ENCODE data around the gene ARMC2. TPM values are rescaled to one million over a fixed set of nuclear protein-coding genes. Genes with fewer than 3 reads are reported as not detected.
A peak's percentile ranks its signal among the peaks of the same experiment; 100 is the strongest.

The ARMC2 gene
- total RNA-seq, 1 donor from 2014 or later: 4.7 TPM

- Histone ChIP-seq H3K4me3 (ENCODE audit: low read length in 3 of 3) (no peak overlapping the region), H3K9me3 (ENCODE audit: control insufficient read depth in 3 of 3, low read length in 3 of 3) (no peaks in the 10 kb centered on the region), H3K4me1 (ENCODE audit: control insufficient read depth in 3 of 3, insufficient read depth in 3 of 3, low read length in 3 of 3) (peaks cover 3 to 26% (median 8%) of the 10 kb centered on the region in 3 donors), H3K27me3 (ENCODE audit: control insufficient read depth in 3 of 3, insufficient read depth in 3 of 3, low read length in 3 of 3) (no peaks in the 10 kb centered on the region), H3K27ac (ENCODE audit: low read depth, low read length) (no peak overlapping the region), H3K9ac (ENCODE audit: low read depth in 1 of 3, low read length in 3 of 3) (no peak overlapping the region), H3K36me3 (ENCODE audit: control insufficient read depth in 3 of 3, insufficient read depth in 3 of 3, low read length in 3 of 3) (no peaks in the 10 kb centered on the region)
Observed at GRCh38 chr6:108955329-108955949, 107.2 kb downstream of the ARMC2 start.

- H3K36me3 ChIP-seq (ENCODE audit: control insufficient read depth in 3 of 3, insufficient read depth in 3 of 3, low read length in 3 of 3): no peaks in the 10 kb centered on the region
- H3K9ac ChIP-seq (ENCODE audit: low read depth in 1 of 3, low read length in 3 of 3): no peak overlapping the region
- no peak overlapping the region for H3K4me3 ChIP-seq (ENCODE audit: low read length in 3 of 3)
- peaks cover 3 to 18% (median 8%) of the 10 kb centered on the region in 3 donors for H3K4me1 ChIP-seq (ENCODE audit: control insufficient read depth in 3 of 3, insufficient read depth in 3 of 3, low read length in 3 of 3)
- no peaks in the 10 kb centered on the region for H3K9me3 ChIP-seq (ENCODE audit: control insufficient read depth in 3 of 3, low read length in 3 of 3)
- no peak overlapping the region for H3K27ac ChIP-seq (ENCODE audit: low read depth, low read length)
- H3K27me3 ChIP-seq (ENCODE audit: control insufficient read depth in 3 of 3, insufficient read depth in 3 of 3, low read length in 3 of 3): no peaks in the 10 kb centered on the region
Observed at GRCh38 chr6:108957221-108957620, 109.0 kb downstream of the ARMC2 start.

GRCh38 chr6:108958900-108959770 lies 110.9 kb downstream of the ARMC2 start:
- Histone ChIP-seq H3K9ac (ENCODE audit: low read depth in 1 of 3, low read length in 3 of 3) (no peak overlapping the region), H3K27me3 (ENCODE audit: control insufficient read depth in 3 of 3, insufficient read depth in 3 of 3, low read length in 3 of 3) (no peaks in the 10 kb centered on the region), H3K9me3 (ENCODE audit: control insufficient read depth in 3 of 3, low read length in 3 of 3) (no peaks in the 10 kb centered on the region), H3K4me3 (ENCODE audit: low read length in 3 of 3) (no peak overlapping the region), H3K27ac (ENCODE audit: low read depth, low read length) (no peak overlapping the region), H3K36me3 (ENCODE audit: control insufficient read depth in 3 of 3, insufficient read depth in 3 of 3, low read length in 3 of 3) (no peaks in the 10 kb centered on the region), H3K4me1 (ENCODE audit: control insufficient read depth in 3 of 3, insufficient read depth in 3 of 3, low read length in 3 of 3) (peaks cover 0 to 9% (median 5%) of the 10 kb centered on the region in 3 donors)

- Histone ChIP-seq H3K27me3 (ENCODE audit: control insufficient read depth in 3 of 3, insufficient read depth in 3 of 3, low read length in 3 of 3) (no peaks in the 10 kb centered on the region), H3K9me3 (ENCODE audit: control insufficient read depth in 3 of 3, low read length in 3 of 3) (no peaks in the 10 kb centered on the region)
Observed at GRCh38 chr6:108959972-108960582, 111.9 kb downstream of the ARMC2 start.

GRCh38 chr6:108960601-108961000 lies 112.4 kb downstream of the ARMC2 start:
- H3K9ac ChIP-seq (ENCODE audit: low read depth in 1 of 3, low read length in 3 of 3): no peak overlapping the region
- no peak overlapping the region for H3K4me3 ChIP-seq (ENCODE audit: low read length in 3 of 3)
- no peak overlapping the region for H3K27ac ChIP-seq (ENCODE audit: low read depth, low read length)
- H3K4me1 ChIP-seq (ENCODE audit: control insufficient read depth in 3 of 3, insufficient read depth in 3 of 3, low read length in 3 of 3): peaks cover 0 to 9% (median 5%) of the 10 kb centered on the region in 3 donors
- no peaks in the 10 kb centered on the region for H3K9me3 ChIP-seq (ENCODE audit: control insufficient read depth in 3 of 3, low read length in 3 of 3)
- no peaks in the 10 kb centered on the region for H3K36me3 ChIP-seq (ENCODE audit: control insufficient read depth in 3 of 3, insufficient read depth in 3 of 3, low read length in 3 of 3)
- no peaks in the 10 kb centered on the region for H3K27me3 ChIP-seq (ENCODE audit: control insufficient read depth in 3 of 3, insufficient read depth in 3 of 3, low read length in 3 of 3)

More at GRCh38 chr6:108959972-108960582, 111.9 kb downstream of the ARMC2 start:
- Histone ChIP-seq H3K4me1 (ENCODE audit: control insufficient read depth in 3 of 3, insufficient read depth in 3 of 3, low read length in 3 of 3) (peaks cover 0 to 9% (median 5%) of the 10 kb centered on the region in 3 donors), H3K4me3 (ENCODE audit: low read length in 3 of 3) (no peak overlapping the region), H3K27ac (ENCODE audit: low read depth, low read length) (no peak overlapping the region), H3K9ac (ENCODE audit: low read depth in 1 of 3, low read length in 3 of 3) (no peak overlapping the region), H3K36me3 (ENCODE audit: control insufficient read depth in 3 of 3, insufficient read depth in 3 of 3, low read length in 3 of 3) (no peaks in the 10 kb centered on the region)

- H3K27ac ChIP-seq (ENCODE audit: low read depth, low read length): no peak overlapping the region
- peaks cover 0 to 9% (median 6%) of the 10 kb centered on the region in 3 donors for H3K4me1 ChIP-seq (ENCODE audit: control insufficient read depth in 3 of 3, insufficient read depth in 3 of 3, low read length in 3 of 3)
- H3K9ac ChIP-seq (ENCODE audit: low read depth in 1 of 3, low read length in 3 of 3): no peak overlapping the region
- H3K9me3 ChIP-seq (ENCODE audit: control insufficient read depth in 3 of 3, low read length in 3 of 3): no peaks in the 10 kb centered on the region
- H3K4me3 ChIP-seq (ENCODE audit: low read length in 3 of 3): no peak overlapping the region
- no peaks in the 10 kb centered on the region for H3K36me3 ChIP-seq (ENCODE audit: control insufficient read depth in 3 of 3, insufficient read depth in 3 of 3, low read length in 3 of 3)
- H3K27me3 ChIP-seq (ENCODE audit: control insufficient read depth in 3 of 3, insufficient read depth in 3 of 3, low read length in 3 of 3): no peaks in the 10 kb centered on the region
Observed at GRCh38 chr6:108961077-108961476, 112.9 kb downstream of the ARMC2 start.

- Histone ChIP-seq H3K27me3 (ENCODE audit: control insufficient read depth in 3 of 3, insufficient read depth in 3 of 3, low read length in 3 of 3) (no peaks in the 10 kb centered on the region), H3K4me3 (ENCODE audit: low read length in 3 of 3) (no peak overlapping the region), H3K36me3 (ENCODE audit: control insufficient read depth in 3 of 3, insufficient read depth in 3 of 3, low read length in 3 of 3) (no peaks in the 10 kb centered on the region), H3K9ac (ENCODE audit: low read depth in 1 of 3, low read length in 3 of 3) (no peak overlapping the region), H3K9me3 (ENCODE audit: control insufficient read depth in 3 of 3, low read length in 3 of 3) (no peaks in the 10 kb centered on the region), H3K4me1 (ENCODE audit: control insufficient read depth in 3 of 3, insufficient read depth in 3 of 3, low read length in 3 of 3) (peaks cover 6 to 18% (median 15%) of the 10 kb centered on the region in 3 donors), H3K27ac (ENCODE audit: low read depth, low read length) (no peak overlapping the region)
Observed at GRCh38 chr6:108961985-108962384, 113.8 kb downstream of the ARMC2 start.

GRCh38 chr6:108966251-108966650 lies 118.0 kb downstream of the ARMC2 start:
- Histone ChIP-seq H3K27ac (ENCODE audit: low read depth, low read length) (peak overlapping the region; percentile 80), H3K9ac (ENCODE audit: low read depth in 1 of 3, low read length in 3 of 3) (peak overlapping the region in 1 of 3 donors; percentile 64), H3K4me3 (ENCODE audit: low read length in 3 of 3) (no peak overlapping the region), H3K4me1 (ENCODE audit: control insufficient read depth in 3 of 3, insufficient read depth in 3 of 3, low read length in 3 of 3) (peaks cover 12 to 22% (median 12%) of the 10 kb centered on the region in 3 donors), H3K36me3 (ENCODE audit: control insufficient read depth in 3 of 3, insufficient read depth in 3 of 3, low read length in 3 of 3) (no peaks in the 10 kb centered on the region), H3K9me3 (ENCODE audit: control insufficient read depth in 3 of 3, low read length in 3 of 3) (no peaks in the 10 kb centered on the region), H3K27me3 (ENCODE audit: control insufficient read depth in 3 of 3, insufficient read depth in 3 of 3, low read length in 3 of 3) (no peaks in the 10 kb centered on the region)

- Histone ChIP-seq H3K36me3 (ENCODE audit: control insufficient read depth in 3 of 3, insufficient read depth in 3 of 3, low read length in 3 of 3) (no peaks in the 10 kb centered on the region), H3K4me1 (ENCODE audit: control insufficient read depth in 3 of 3, insufficient read depth in 3 of 3, low read length in 3 of 3) (peaks cover 14 to 25% (median 19%) of the 10 kb centered on the region in 3 donors), H3K9ac (ENCODE audit: low read depth in 1 of 3, low read length in 3 of 3) (peak overlapping the region in 2 of 3 donors; percentile 50 to 64), H3K27ac (ENCODE audit: low read depth, low read length) (peak overlapping the region; percentile 80), H3K9me3 (ENCODE audit: control insufficient read depth in 3 of 3, low read length in 3 of 3) (no peaks in the 10 kb centered on the region), H3K27me3 (ENCODE audit: control insufficient read depth in 3 of 3, insufficient read depth in 3 of 3, low read length in 3 of 3) (no peaks in the 10 kb centered on the region), H3K4me3 (ENCODE audit: low read length in 3 of 3) (peak overlapping the region in 2 of 3 donors; percentile 38 to 41)
Observed at GRCh38 chr6:108966855-108967755, 118.9 kb downstream of the ARMC2 start.

Measured in skeletal muscle tissue (tissue), 4 donors.